ENCODE measurements around the gene DLG2.

DNA sequence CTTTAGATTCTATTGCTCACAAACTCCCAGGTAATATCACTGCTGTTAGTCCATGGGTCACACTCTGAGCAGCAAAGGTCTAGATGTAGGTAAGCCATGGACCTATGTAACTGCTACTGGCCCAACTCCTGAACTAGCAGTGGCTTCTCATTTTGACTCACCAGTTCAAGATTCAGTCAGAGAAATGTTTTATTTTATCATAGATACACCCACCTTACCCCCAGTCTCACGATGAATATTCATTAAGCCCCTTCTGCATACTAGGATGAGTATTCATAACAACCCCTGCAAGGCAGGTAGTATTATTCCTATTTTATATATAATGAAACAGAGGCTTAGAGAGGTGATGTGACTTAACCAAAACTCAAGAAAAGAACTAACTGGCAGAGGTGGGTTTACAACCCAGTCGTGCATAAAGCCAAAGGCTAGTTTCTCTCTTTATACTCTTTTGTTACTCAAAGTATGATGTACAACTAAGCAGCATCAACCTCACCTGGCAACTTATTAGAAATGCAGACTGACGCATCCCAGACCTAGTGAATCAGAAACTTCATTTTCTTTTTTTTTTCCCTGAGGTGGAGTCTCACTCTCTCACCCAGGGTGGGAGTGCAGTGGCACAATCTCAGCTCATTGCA is 1383.4 kb downstream of the DLG2 start:
- TF ChIP-seq, protein P1, sequence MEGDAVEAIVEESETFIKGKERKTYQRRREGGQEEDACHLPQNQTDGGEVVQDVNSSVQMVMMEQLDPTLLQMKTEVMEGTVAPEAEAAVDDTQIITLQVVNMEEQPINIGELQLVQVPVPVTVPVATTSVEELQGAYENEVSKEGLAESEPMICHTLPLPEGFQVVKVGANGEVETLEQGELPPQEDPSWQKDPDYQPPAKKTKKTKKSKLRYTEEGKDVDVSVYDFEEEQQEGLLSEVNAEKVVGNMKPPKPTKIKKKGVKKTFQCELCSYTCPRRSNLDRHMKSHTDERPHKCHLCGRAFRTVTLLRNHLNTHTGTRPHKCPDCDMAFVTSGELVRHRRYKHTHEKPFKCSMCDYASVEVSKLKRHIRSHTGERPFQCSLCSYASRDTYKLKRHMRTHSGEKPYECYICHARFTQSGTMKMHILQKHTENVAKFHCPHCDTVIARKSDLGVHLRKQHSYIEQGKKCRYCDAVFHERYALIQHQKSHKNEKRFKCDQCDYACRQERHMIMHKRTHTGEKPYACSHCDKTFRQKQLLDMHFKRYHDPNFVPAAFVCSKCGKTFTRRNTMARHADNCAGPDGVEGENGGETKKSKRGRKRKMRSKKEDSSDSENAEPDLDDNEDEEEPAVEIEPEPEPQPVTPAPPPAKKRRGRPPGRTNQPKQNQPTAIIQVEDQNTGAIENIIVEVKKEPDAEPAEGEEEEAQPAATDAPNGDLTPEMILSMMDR (IDR thresholded peaks at IDR 0.05; ENCODE audit: insufficient read depth, low read depth, low read length) = no peak
- TF ChIP-seq EZH2 (IDR thresholded peaks at IDR 0.05; ENCODE audit: insufficient read depth, low read length) = no peak
